ENCODE results near the gene LRMDA.
"Not testable (repeated sequence)": the region's sequence is repeated elsewhere in the genome, so short reads cannot be mapped to it uniquely, and the experiment has no call there.

DNA sequence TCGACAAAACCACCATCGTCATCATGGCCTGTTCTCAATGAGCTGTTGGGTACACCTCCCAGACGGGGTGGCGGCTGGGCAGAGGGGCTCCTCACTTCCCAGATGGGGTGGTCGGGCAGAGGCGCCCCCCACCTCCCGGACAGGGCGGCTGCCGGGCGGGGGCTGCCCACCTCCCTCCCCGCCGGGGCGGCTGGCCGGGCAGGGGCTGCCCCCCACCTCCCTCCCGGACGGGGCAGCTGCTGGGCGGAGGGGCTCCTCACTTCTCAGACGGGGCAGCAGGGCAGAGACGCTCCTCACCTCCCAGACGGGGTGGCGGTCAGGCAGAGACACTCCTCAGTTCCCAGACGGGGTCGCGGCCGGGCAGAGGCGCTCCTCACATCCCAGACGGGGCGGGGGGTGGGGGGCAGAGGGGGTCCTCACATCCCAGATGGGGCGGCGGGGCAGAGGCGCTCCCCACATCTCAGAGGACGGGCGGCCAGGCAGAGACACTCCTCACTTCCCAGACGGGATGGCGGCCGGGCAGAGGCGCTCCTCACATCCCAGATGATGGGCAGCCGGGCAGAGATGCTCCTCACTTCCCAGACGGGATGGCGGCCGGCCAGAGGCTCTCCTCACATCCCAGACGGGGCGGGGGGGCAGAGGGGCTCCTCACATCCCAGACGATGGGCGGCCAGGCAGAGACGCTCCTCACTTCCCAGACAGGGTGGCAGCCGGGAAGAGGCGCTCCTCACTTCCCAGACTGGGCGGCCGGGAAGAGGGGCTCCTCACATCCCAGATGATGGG lies 318.9 kb downstream of the LRMDA start:
- TF ChIP-seq, protein P1, sequence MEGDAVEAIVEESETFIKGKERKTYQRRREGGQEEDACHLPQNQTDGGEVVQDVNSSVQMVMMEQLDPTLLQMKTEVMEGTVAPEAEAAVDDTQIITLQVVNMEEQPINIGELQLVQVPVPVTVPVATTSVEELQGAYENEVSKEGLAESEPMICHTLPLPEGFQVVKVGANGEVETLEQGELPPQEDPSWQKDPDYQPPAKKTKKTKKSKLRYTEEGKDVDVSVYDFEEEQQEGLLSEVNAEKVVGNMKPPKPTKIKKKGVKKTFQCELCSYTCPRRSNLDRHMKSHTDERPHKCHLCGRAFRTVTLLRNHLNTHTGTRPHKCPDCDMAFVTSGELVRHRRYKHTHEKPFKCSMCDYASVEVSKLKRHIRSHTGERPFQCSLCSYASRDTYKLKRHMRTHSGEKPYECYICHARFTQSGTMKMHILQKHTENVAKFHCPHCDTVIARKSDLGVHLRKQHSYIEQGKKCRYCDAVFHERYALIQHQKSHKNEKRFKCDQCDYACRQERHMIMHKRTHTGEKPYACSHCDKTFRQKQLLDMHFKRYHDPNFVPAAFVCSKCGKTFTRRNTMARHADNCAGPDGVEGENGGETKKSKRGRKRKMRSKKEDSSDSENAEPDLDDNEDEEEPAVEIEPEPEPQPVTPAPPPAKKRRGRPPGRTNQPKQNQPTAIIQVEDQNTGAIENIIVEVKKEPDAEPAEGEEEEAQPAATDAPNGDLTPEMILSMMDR (IDR thresholded peaks at IDR 0.05), result not testable (repeated sequence)
- TF ChIP-seq POLR2A (IDR thresholded peaks at IDR 0.05), result not testable (repeated sequence)
